Retinal pigment epithelial cell (primary cell): Measurements from ENCODE around the gene SLC35F3.

Experiments used
- DNase-seq: peaks from one replicate; pipeline ENCODE4 v3.0.0-alpha.2; 2010; ENCODE audit warnings: low read depth
- H3K4me3 ChIP-seq: 2 replicates; pipeline ENCODE4 v1.5.1; 2011; ENCODE audit warnings: mild to moderate bottlenecking, low read length, control low read depth, moderate library complexity
- TF ChIP-seq, protein P1 (sequence below): conservative IDR thresholded peaks from 2 replicates; pipeline ENCODE4 v1.5.1; 2011; ENCODE audit warnings: low read depth, low read length, control low read depth, inconsistent platforms

Gene SLC35F3

DNA sequence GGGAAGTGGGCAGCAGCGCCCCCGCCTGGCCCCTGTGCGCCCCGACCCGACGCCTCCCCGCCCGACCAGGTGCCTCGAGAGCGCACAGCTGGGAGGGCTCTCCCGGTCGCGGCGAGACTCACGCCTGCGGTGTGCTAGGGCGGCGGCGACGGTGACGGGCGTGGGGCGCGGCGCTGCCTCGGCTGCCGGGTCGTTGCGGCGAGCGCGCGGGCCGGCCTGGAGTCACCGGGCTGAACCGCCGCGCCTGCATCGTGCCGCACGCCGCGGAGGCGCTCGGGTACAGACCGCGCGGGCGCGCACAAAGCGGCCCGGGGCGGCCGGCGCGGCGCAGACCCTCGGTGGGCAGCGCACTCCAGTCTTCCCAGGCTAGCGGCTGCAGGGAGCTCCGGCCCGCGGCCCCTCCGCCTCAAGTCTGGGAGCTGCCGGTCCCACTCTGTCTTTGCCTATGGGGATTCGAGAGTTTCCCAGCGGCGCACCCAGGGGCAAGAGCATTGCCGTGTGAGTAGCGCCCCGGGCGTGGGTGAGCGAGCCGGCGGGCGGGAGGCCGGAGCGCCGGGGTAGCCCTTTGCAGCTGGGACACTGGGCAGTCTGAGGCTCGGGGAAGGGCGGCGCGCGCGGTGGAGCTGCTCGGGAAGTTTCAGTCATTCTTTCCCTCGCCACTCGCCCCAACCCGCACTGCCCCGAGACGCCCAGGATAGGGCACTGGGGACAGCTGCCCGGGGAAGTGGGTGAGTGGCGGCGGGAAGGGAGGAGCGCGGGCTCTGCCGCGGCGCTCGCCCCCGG, at the start of gene SLC35F3:
SLC35F3 (plus strand) TSS at position 44 of the 783 bp plus-strand sequence.
- H3K4me3 ChIP-seq, result peak within 1 kb of the TSS; percentile 39
- TF ChIP-seq, protein P1, sequence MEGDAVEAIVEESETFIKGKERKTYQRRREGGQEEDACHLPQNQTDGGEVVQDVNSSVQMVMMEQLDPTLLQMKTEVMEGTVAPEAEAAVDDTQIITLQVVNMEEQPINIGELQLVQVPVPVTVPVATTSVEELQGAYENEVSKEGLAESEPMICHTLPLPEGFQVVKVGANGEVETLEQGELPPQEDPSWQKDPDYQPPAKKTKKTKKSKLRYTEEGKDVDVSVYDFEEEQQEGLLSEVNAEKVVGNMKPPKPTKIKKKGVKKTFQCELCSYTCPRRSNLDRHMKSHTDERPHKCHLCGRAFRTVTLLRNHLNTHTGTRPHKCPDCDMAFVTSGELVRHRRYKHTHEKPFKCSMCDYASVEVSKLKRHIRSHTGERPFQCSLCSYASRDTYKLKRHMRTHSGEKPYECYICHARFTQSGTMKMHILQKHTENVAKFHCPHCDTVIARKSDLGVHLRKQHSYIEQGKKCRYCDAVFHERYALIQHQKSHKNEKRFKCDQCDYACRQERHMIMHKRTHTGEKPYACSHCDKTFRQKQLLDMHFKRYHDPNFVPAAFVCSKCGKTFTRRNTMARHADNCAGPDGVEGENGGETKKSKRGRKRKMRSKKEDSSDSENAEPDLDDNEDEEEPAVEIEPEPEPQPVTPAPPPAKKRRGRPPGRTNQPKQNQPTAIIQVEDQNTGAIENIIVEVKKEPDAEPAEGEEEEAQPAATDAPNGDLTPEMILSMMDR, result peak; percentile 44
- DNase-seq, result no peak

DNA sequence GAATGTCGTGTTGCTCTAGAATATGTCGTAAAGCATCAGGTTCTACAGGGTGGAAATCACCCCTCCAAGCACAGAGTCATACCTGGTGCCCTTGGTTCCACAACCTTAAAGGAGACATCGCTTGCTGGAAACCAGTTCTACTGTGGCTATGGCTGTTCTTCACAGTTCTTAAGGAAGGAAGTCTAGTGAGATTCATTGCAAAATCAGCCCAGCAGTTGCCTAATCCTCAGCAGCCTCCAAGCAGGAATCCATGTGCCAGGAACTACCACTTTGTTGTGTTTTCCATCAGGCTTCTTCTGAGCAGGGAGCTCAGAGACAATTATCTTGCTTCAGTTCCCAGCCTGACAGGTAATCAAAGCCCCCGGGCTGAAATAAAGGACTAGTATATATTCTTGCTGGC, 45.0 kb upstream of the SLC35F3 start:
- no peak overlapping the region for H3K4me3 ChIP-seq
- DNase-seq, result peak; percentile 24
- TF ChIP-seq, protein P1, result no peak

DNA sequence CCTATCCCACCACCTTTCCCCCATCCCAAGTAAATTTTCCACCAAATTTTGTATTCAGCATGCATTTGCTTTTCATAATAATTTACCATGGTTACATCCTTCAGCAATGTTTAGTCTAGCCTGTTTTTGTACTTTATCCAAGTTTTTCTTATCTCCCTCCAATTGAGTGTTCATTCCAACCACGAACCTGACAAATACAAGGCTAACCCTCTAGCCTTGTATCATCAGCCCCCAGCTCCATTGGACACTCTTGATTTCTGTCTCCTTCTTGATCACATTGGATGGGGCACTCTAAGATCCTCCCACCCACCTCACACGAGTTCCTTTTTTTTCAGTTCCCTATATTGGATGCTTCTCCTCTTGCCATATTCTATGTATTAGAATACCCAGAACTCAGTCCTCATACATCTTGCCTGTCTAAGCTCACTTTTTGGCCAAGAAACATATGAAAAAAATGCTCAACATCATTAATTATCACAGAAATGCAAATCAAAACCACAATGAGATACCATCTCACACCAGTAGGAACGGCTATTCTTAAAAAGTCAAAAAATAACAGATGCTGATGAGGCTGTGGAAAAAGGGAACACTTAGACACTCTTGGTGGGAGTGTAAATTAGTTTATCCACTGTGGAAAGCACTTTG, 40.5 kb upstream of the SLC35F3 start:
- no peak overlapping the region for H3K4me3 ChIP-seq
- no peak for DNase-seq

DNA sequence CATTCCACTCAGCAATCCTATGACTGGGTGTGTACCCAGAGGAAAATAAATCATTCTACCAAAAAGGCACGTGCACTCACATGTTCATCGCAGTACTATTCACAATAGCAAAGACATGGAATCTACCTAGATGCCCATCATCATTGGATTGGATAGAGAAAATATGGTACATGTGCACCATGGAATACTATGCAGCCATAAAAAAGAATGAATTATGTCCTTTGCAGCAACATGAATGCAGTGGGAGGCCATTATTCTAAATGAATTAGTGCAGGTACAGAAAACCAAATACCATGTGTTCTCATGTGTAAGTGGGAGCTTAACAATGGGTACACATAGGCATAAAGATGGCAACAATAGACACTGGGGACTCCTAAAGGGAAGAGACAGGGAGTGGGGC, 39.9 kb upstream of the SLC35F3 start:
- TF ChIP-seq, protein P1, result no peak
- no peak for DNase-seq
- H3K4me3 ChIP-seq, result no peak overlapping the region

More for the DNA sequence above, 40.5 kb upstream of the SLC35F3 start:
- TF ChIP-seq, protein P1, result no peak

DNA sequence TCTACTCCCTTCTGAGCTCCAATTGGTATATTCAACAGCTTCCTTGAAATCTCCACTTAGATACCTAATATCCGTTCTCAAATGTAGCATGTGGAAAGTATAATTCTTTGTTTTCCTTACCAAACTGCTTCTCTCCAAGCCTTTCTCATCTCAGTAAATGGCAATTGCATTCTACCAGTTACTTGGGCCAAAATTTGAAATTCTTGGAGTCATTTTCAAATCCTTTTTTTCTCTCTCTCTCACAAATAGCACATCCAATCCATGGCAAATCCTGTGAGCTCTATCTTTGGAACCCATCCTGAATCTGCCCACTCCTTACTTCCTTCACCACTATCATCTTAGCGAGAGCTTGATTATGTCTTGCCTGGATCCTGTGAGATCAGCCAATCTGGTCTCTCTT, 39.3 kb upstream of the SLC35F3 start:
- TF ChIP-seq, protein P1, result no peak
- no peak for DNase-seq
- H3K4me3 ChIP-seq, result no peak overlapping the region

DNA sequence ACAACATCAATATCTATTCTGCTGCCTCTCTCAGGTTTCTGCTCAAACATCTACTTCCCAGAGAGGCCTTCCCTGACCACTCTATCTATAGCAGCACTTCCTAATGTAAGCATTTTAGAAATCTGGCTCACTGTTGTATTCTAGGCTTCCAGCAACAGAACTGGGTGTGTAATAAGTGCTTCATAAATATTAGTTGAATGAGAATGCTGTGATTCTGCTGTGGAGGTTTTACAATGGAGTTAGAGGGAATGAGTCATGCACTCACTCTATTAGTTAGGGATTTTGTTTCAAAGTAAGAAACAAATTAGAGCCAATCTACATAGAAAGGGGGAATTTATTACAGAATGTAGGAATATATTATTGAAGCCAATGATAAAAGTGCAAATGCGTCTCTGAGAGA, 38.6 kb upstream of the SLC35F3 start:
- H3K4me3 ChIP-seq, result no peak overlapping the region
- DNase-seq, result no peak
- TF ChIP-seq, protein P1, result no peak

DNA sequence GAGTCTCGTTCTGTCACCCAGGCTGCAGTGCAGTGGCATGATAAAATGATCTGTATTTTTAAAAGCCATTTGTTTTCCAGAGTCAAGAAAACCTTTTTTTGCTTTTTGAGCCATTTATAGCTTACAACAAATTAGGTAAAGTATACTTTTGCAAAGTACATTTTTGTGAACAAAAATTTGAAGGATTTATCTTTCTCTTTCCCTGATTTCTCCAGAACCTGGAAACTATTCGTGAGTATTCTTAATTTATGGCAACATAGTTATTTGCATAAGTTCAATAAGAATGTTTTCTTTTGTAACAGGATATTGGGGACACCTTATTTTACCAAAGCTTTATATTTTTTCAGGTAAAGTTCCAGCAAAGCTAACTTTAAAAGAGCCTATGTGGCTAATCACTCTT, 37.4 kb upstream of the SLC35F3 start:
- TF ChIP-seq, protein P1, result no peak
- H3K4me3 ChIP-seq, result no peak overlapping the region
- no peak for DNase-seq
